HepG2 (cell line): ENCODE results near the gene MAFB. TPM values are rescaled to one million over a fixed set of nuclear protein-coding genes. Genes with fewer than 3 reads are reported as not detected.

Experiments
- ATAC-seq: fragments of 200-7000 bp; cut with Tn5 transposase; 3 replicates; pipeline ENCODE4 v1.9.1; 2020; ENCODE audit warnings: mild to moderate bottlenecking, moderate library complexity
- BruUV-seq: library from RNA; stranded (reverse); fragments of 400-500 nt; replicated peaks from 2 replicates; lab custom pipeline; 2021; lab: Mats Ljungman, UMichigan
- CTCF ChIA-PET: fragments of 300-600 bp; formaldehyde crosslinking; extraction: SDS; loops from one replicate; lab custom pipeline; 2021; ENCODE audit warnings: low total read pairs, inconsistent platforms, low intra/inter-chr PET ratio; lab: Yijun Ruan, JAX
- POLR2A ChIA-PET: fragments of 350-600 bp; sonication (Branson Sonifier 250); formaldehyde crosslinking; loops from one replicate; lab custom pipeline; 2020; ENCODE audit warnings: antibody characterized with exemption, inconsistent platforms; lab: Yijun Ruan, JAX
- DNase-seq: peaks from one replicate; pipeline ENCODE4 v3.0.0-alpha.2; 2015; ENCODE audit warnings: low spot score
- FAIRE-seq: peaks from 3 replicates; lab custom pipeline; 2011; peaks lifted over from hg19 to GRCh38; lab: Jason Lieb, UNC
- H2AFZ ChIP-seq: one replicate; pipeline ENCODE4 v1.6.1; 2011; ENCODE audit warnings: low read length, inconsistent platforms
- H3K27ac ChIP-seq: fragments of 300-600 bp; 3 replicates; pipeline ENCODE4 v1.8.0; 2011; ENCODE audit warnings: mixed run types, mild to moderate bottlenecking, mixed read lengths, low read length, inconsistent platforms; ENCODE audit not compliant: insufficient read depth; ENCODE audit errors: extremely low read length
- H3K27me3 ChIP-seq, 2 experiments: fragments of 200-600 bp in 1 of 2; 2 replicates in 1 of 2; 3 replicates in 1 of 2; pipeline versions ENCODE4 v1.6.0 to v1.8.0; 2011; ENCODE audit warnings: low read length in 2 of 2, mild to moderate bottlenecking in 2 of 2, moderate library complexity in 2 of 2, inconsistent platforms in 1 of 2; ENCODE audit not compliant: insufficient read depth in 2 of 2, control insufficient read depth in 1 of 2
- H3K36me3 ChIP-seq, 2 experiments: fragments of 200-600 bp in 1 of 2; replicated peaks in 1 of 2; 2 replicates in 1 of 2; 3 replicates in 1 of 2; pipeline versions ENCODE4 v1.5.1 to v1.8.0; 2011; ENCODE audit warnings: low read length in 2 of 2, inconsistent platforms in 1 of 2; ENCODE audit not compliant: insufficient read depth in 2 of 2, control insufficient read depth in 1 of 2
- H3K4me1 ChIP-seq: 2 replicates; pipeline ENCODE4 v1.5.1; 2012; ENCODE audit warnings: low read length, inconsistent platforms; ENCODE audit not compliant: insufficient read depth
- H3K4me2 ChIP-seq: 2 replicates; pipeline ENCODE4 v1.6.0; 2011; ENCODE audit warnings: low read depth, low read length, inconsistent platforms
- H3K4me3 ChIP-seq, 3 experiments: fragments of 200-600 bp in 1 of 3; sonication (generic), shearing (Covaris generic) in 1 of 3; replicated peaks in 1 of 3; 2 replicates each; pipeline ENCODE4 v1.5.1; 2011 to 2016; ENCODE audit warnings: low read length in 3 of 3, inconsistent platforms in 2 of 3, low read depth in 2 of 3, mild to moderate bottlenecking in 2 of 3, control low read depth in 1 of 3, mixed read lengths in 1 of 3; ENCODE audit not compliant: insufficient read depth in 1 of 3
- H3K79me2 ChIP-seq: one replicate; pipeline ENCODE4 v1.6.1; 2011; ENCODE audit warnings: low read length, inconsistent platforms; ENCODE audit not compliant: insufficient read depth
- H3K9ac ChIP-seq: 2 replicates; pipeline ENCODE4 v1.6.0; 2011; ENCODE audit warnings: mild to moderate bottlenecking, low read depth, low read length, inconsistent platforms; ENCODE audit not compliant: insufficient read depth
- H3K9me3 ChIP-seq: 2 replicates; pipeline ENCODE4 v1.5.1; 2012; ENCODE audit warnings: mild to moderate bottlenecking, low read length
- H4K20me1 ChIP-seq: 2 replicates; pipeline ENCODE4 v1.6.0; 2011; ENCODE audit warnings: inconsistent platforms, mild to moderate bottlenecking, low read length, moderate library complexity; ENCODE audit not compliant: insufficient read depth
- ARID2 ChIP-seq: sonication (generic); formaldehyde crosslinking; IDR thresholded peaks from 2 replicates; pipeline ENCODE4 v1.8.1; 2022; ENCODE audit warnings: mild to moderate bottlenecking, missing genetic modification reagents, borderline replicate concordance
- KMT2B ChIP-seq: IDR thresholded peaks from 2 replicates; pipeline ENCODE4 v1.6.1; 2016; ENCODE audit warnings: missing genetic modification reagents, missing compliant biosample characterization
- MAFF ChIP-seq: IDR thresholded peaks from 2 replicates; pipeline ENCODE4 v1.6.1; 2011; ENCODE audit warnings: low read depth, low read length, improper control_type of control experiment
- MAFK ChIP-seq, 2 experiments: IDR thresholded peaks in 1 of 2; conservative IDR thresholded peaks in 1 of 2; 2 replicates each; pipeline ENCODE4 v1.6.1; 2011; ENCODE audit warnings: improper control_type of control experiment in 2 of 2, low read length in 2 of 2
- MED8 ChIP-seq: sonication (generic); formaldehyde crosslinking; IDR thresholded peaks from 2 replicates; pipeline ENCODE4 v1.8.1; 2023; ENCODE audit warnings: mild to moderate bottlenecking, missing genetic modification reagents; ENCODE audit not compliant: insufficient replicate concordance
- MTA3 ChIP-seq: sonication (generic); formaldehyde crosslinking; IDR thresholded peaks from 2 replicates; pipeline ENCODE4 v1.4.0; 2020; ENCODE audit warnings: missing genetic modification reagents
- NCOR1 ChIP-seq: fragments of 200-600 bp; sonication (generic); IDR thresholded peaks from 2 replicates; pipeline ENCODE4 v1.7.0; 2017; ENCODE audit warnings: antibody characterized with exemption, low read length, borderline replicate concordance
- POLR2AphosphoS2 ChIP-seq: IDR thresholded peaks from 2 replicates; pipeline ENCODE4 v1.6.1; 2011; ENCODE audit warnings: low read depth, low read length, improper control_type of control experiment
- SNAI1 ChIP-seq: sonication (generic); formaldehyde crosslinking; IDR thresholded peaks from 2 replicates; pipeline ENCODE4 v1.5.0; 2020; ENCODE audit warnings: mild to moderate bottlenecking, missing genetic modification reagents, borderline replicate concordance
- ZNF598 ChIP-seq: sonication (generic); formaldehyde crosslinking; IDR thresholded peaks from 2 replicates; pipeline ENCODE4 v1.5.1; 2020; ENCODE audit warnings: mild to moderate bottlenecking, missing genetic modification reagents, borderline replicate concordance
- WGBS: methylation state at CpG from one replicate; pipeline ENCODE4 v1.1.6; 2017; ENCODE audit warnings: low lambda C conversion rate; 5-methylcytosine and 5-hydroxymethylcytosine counted together
- in situ Hi-C: cut with HindIII; loops from 2 replicates; pipeline ENCODE4 v1.10.0; 2017; ENCODE audit warnings: low pct_unique_long_range_greater_than_20kb; ENCODE audit not compliant: extremely low pct_ligation_motif_present
- intact Hi-C: fragments of 100-400 bp; cut with micrococcal nuclease; formaldehyde crosslinking; loops from one replicate; pipeline ENCODE4 v1.10.0; 2022; ENCODE audit not compliant: unreplicated experiment
- polyA plus RNA-seq, 8 experiments: library from polyadenylated mRNA; depleted of rRNA in 3 of 8; stranded (reverse) in 7 of 8; unstranded in 1 of 8; fragments of >200 nt; fragmentation: Illumina TruSeq in 4 of 8; extraction: Trizol in 4 of 8; gene quantifications; 2 replicates each; pipeline versions ENCODE4 v1.2.1 to v1.2.3, GENCODE V29; 2011 to 2016; ENCODE audit warnings: low read depth in 4 of 8, missing spikeins in 1 of 8, mixed read lengths in 1 of 8; ENCODE audit not compliant: insufficient read depth in 1 of 8
- total RNA-seq, 5 experiments: library from RNA; depleted of rRNA; stranded (reverse); fragments of >200 nt; fragmentation: Illumina TruSeq; extraction: Trizol; gene quantifications; 2 replicates each; pipeline ENCODE4 v1.2.3, GENCODE V29; 2016; ENCODE audit warnings: low read depth in 1 of 5
- TF ChIP-seq, protein P1 (sequence below), 2 experiments: IDR thresholded peaks; 2 replicates each; pipeline ENCODE4 v1.6.1; 2011 to 2012; ENCODE audit warnings: low read length in 2 of 2, borderline replicate concordance in 1 of 2, low read depth in 1 of 2, mild to moderate bottlenecking in 1 of 2, moderate library complexity in 1 of 2
- TF ChIP-seq, protein P2 (sequence below): sonication (generic); formaldehyde crosslinking; IDR thresholded peaks from 2 replicates; pipeline ENCODE4 v1.4.0; 2020; ENCODE audit warnings: missing genetic modification reagents
- TF ChIP-seq, protein P3 (sequence below): sonication (generic); formaldehyde crosslinking; IDR thresholded peaks from 2 replicates; pipeline ENCODE4 v1.9.0; 2022; ENCODE audit warnings: missing genetic modification reagents, mild to moderate bottlenecking, borderline replicate concordance
- TF ChIP-seq, protein P4 (sequence below): sonication (generic); formaldehyde crosslinking; IDR thresholded peaks from 2 replicates; pipeline ENCODE4 v1.8.0; 2022; ENCODE audit warnings: mild to moderate bottlenecking, missing genetic modification reagents, moderate library complexity

MAFB gene
- total and polyA plus RNA-seq, 2 of the 13 experiments (the other 11 are each of a cell fraction or from before 2014, with no cell fraction given): 0.08 to 0.11 TPM

DNA sequence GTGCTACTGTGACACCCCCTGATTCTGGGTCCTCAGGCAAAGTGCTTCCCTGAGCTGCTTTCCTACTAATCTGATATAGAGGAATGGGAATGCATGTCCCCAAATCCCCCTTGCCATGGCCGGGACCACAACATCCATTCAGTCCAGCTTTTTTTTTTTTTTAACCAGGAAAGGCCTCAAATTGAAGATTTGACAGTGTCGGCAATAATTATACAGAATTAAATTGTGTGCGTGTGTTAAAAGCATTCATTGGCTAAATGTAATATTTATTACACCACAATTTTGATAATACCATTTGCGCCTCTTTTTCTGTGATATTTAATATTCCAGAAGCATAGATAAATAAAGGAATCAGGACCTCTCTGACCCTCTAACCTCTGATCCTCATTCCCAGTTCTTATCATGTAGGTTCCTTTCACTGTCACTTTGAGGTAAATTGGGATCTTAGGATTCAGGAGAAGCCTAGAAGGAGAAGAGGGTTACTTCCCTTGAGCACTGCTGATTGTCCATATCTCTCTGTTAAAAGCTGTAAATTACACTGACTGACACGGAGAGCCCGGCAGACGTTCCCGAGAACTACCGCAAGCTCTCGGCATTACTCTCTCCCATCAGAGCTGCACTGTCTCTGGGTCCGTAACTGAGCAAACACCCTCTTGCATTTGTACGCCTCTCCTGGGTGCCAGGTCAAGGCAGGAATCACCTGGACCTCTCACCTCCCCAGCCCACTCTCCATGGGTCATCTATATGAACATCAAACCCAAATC lies 29.4 kb upstream of the MAFB start:
- no peak for FAIRE-seq
- CTCF ChIA-PET: no interaction called here
- DNase-seq: no peak
- Histone ChIP-seq H3K4me2 (no peak overlapping the region), H3K9me3 (no peaks in the 10 kb centered on the region), H3K4me3 (no peak overlapping the region), H2AFZ (no peak overlapping the region), H3K36me3 (no peaks in the 10 kb centered on the region), H3K27me3 (peaks cover 8 to 78% of the 10 kb centered on the region in 2 experiments), H3K79me2 (no peaks in the 10 kb centered on the region), H4K20me1 (no peaks in the 10 kb centered on the region), H3K27ac (no peak overlapping the region), H3K9ac (no peak overlapping the region), H3K4me1 (no peaks in the 10 kb centered on the region)
- POLR2A ChIA-PET: no interaction called here
- WGBS: 34% methylated on average over 12 of the region's 12 CpGs
- ATAC-seq: peak; percentile 26; the same call in 1 of the 3 replicates
- no TSS peak for BruUV-seq
- intact Hi-C loops: no loop called here
- in situ Hi-C loops: no loop called here
- TF ChIP-seq SNAI1 (CRISPR knock-in tag) (no peak), KMT2B (no peak), MTA3 (no peak), MAFF (peak; percentile 63), MED8 (no peak), ZNF598 (CRISPR knock-in tag) (no peak), MAFK (conservative IDR thresholded peaks at IDR 0.05 in 1 of 2, IDR thresholded peaks at IDR 0.05 in 1 of 2; ENCODE audit: low read length in 2 of 2) (peak; percentile 57 to 83), NCOR1 (no peak), ARID2 (CRISPR knock-in tag) (no peak), POLR2AphosphoS2 (no peak)
- TF ChIP-seq, protein P1, sequence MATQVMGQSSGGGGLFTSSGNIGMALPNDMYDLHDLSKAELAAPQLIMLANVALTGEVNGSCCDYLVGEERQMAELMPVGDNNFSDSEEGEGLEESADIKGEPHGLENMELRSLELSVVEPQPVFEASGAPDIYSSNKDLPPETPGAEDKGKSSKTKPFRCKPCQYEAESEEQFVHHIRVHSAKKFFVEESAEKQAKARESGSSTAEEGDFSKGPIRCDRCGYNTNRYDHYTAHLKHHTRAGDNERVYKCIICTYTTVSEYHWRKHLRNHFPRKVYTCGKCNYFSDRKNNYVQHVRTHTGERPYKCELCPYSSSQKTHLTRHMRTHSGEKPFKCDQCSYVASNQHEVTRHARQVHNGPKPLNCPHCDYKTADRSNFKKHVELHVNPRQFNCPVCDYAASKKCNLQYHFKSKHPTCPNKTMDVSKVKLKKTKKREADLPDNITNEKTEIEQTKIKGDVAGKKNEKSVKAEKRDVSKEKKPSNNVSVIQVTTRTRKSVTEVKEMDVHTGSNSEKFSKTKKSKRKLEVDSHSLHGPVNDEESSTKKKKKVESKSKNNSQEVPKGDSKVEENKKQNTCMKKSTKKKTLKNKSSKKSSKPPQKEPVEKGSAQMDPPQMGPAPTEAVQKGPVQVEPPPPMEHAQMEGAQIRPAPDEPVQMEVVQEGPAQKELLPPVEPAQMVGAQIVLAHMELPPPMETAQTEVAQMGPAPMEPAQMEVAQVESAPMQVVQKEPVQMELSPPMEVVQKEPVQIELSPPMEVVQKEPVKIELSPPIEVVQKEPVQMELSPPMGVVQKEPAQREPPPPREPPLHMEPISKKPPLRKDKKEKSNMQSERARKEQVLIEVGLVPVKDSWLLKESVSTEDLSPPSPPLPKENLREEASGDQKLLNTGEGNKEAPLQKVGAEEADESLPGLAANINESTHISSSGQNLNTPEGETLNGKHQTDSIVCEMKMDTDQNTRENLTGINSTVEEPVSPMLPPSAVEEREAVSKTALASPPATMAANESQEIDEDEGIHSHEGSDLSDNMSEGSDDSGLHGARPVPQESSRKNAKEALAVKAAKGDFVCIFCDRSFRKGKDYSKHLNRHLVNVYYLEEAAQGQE (IDR thresholded peaks at IDR 0.05; ENCODE audit: borderline replicate concordance in 1 of 2, low read depth in 1 of 2, low read length in 2 of 2): no peak
- TF ChIP-seq, protein P2, sequence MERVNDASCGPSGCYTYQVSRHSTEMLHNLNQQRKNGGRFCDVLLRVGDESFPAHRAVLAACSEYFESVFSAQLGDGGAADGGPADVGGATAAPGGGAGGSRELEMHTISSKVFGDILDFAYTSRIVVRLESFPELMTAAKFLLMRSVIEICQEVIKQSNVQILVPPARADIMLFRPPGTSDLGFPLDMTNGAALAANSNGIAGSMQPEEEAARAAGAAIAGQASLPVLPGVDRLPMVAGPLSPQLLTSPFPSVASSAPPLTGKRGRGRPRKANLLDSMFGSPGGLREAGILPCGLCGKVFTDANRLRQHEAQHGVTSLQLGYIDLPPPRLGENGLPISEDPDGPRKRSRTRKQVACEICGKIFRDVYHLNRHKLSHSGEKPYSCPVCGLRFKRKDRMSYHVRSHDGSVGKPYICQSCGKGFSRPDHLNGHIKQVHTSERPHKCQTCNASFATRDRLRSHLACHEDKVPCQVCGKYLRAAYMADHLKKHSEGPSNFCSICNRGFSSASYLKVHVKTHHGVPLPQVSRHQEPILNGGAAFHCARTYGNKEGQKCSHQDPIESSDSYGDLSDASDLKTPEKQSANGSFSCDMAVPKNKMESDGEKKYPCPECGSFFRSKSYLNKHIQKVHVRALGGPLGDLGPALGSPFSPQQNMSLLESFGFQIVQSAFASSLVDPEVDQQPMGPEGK (CRISPR knock-in tag): no peak
- TF ChIP-seq, protein P3, sequence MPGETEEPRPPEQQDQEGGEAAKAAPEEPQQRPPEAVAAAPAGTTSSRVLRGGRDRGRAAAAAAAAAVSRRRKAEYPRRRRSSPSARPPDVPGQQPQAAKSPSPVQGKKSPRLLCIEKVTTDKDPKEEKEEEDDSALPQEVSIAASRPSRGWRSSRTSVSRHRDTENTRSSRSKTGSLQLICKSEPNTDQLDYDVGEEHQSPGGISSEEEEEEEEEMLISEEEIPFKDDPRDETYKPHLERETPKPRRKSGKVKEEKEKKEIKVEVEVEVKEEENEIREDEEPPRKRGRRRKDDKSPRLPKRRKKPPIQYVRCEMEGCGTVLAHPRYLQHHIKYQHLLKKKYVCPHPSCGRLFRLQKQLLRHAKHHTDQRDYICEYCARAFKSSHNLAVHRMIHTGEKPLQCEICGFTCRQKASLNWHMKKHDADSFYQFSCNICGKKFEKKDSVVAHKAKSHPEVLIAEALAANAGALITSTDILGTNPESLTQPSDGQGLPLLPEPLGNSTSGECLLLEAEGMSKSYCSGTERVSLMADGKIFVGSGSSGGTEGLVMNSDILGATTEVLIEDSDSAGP: no peak
- TF ChIP-seq, protein P4, sequence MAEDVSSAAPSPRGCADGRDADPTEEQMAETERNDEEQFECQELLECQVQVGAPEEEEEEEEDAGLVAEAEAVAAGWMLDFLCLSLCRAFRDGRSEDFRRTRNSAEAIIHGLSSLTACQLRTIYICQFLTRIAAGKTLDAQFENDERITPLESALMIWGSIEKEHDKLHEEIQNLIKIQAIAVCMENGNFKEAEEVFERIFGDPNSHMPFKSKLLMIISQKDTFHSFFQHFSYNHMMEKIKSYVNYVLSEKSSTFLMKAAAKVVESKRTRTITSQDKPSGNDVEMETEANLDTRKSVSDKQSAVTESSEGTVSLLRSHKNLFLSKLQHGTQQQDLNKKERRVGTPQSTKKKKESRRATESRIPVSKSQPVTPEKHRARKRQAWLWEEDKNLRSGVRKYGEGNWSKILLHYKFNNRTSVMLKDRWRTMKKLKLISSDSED (CRISPR knock-in tag): no peak
